Astrocyte (in vitro differentiated cells and primary cell): Measurements from ENCODE around the gene CORO2B. TPM values are rescaled to one million over a fixed set of nuclear protein-coding genes. Genes with fewer than 3 reads are reported as not detected.

Source experiments
- DNase-seq: peaks from one replicate; pipeline ENCODE4 v3.0.0-alpha.2; 2010; ENCODE audit warnings: low read depth
- FAIRE-seq: peaks from 2 replicates; lab custom pipeline; 2011; peaks lifted over from hg19 to GRCh38; lab: Jason Lieb, UNC
- H2AFZ ChIP-seq: 2 replicates; pipeline ENCODE4 v1.6.0; 2012; ENCODE audit warnings: low read depth, low read length, inconsistent platforms
- H3K27ac ChIP-seq: 2 replicates; pipeline ENCODE4 v1.5.1; 2011; ENCODE audit warnings: low read depth, low read length, inconsistent platforms
- H3K27me3 ChIP-seq: 2 replicates; pipeline ENCODE4 v1.6.0; 2011; ENCODE audit warnings: low read length, inconsistent platforms; ENCODE audit not compliant: insufficient read depth
- H3K36me3 ChIP-seq: 2 replicates; pipeline ENCODE4 v1.5.1; 2011; ENCODE audit warnings: low read length, inconsistent platforms; ENCODE audit not compliant: insufficient read depth
- H3K4me1 ChIP-seq: 2 replicates; pipeline ENCODE4 v1.5.1; 2011; ENCODE audit warnings: low read length, inconsistent platforms; ENCODE audit not compliant: insufficient read depth
- H3K4me2 ChIP-seq: 2 replicates; pipeline ENCODE4 v1.6.0; 2012; ENCODE audit warnings: low read length, inconsistent platforms
- H3K4me3 ChIP-seq: 2 replicates; pipeline ENCODE4 v1.5.1; 2011; ENCODE audit warnings: low read depth, mild to moderate bottlenecking, low read length, inconsistent platforms; ENCODE audit not compliant: insufficient read depth
- H3K79me2 ChIP-seq: 2 replicates; pipeline ENCODE4 v1.6.0; 2012; ENCODE audit warnings: mild to moderate bottlenecking, low read length, inconsistent platforms; ENCODE audit not compliant: insufficient read depth
- H3K9ac ChIP-seq: 2 replicates; pipeline ENCODE4 v1.6.0; 2012; ENCODE audit warnings: mild to moderate bottlenecking, low read length, inconsistent platforms
- H3K9me3 ChIP-seq: 2 replicates; pipeline ENCODE4 v1.5.1; 2012; ENCODE audit warnings: low read depth, mild to moderate bottlenecking, low read length, inconsistent platforms; ENCODE audit not compliant: insufficient read depth
- H4K20me1 ChIP-seq: 2 replicates; pipeline ENCODE4 v1.6.0; 2012; ENCODE audit warnings: low read length, inconsistent platforms; ENCODE audit not compliant: insufficient read depth
- H3K27ac Mint-ChIP-seq: one replicate; pipeline ENCODE4 v1.8.0; 2021; ENCODE audit warnings: mild to moderate bottlenecking, mixed read lengths; ENCODE audit not compliant: unreplicated experiment
- H3K27me3 Mint-ChIP-seq: one replicate; pipeline ENCODE4 v1.8.0; 2021; ENCODE audit warnings: low read depth, mixed read lengths; ENCODE audit not compliant: unreplicated experiment
- H3K36me3 Mint-ChIP-seq: one replicate; pipeline ENCODE4 v1.8.0; 2021; ENCODE audit warnings: low read depth, mixed read lengths; ENCODE audit not compliant: unreplicated experiment
- H3K4me1 Mint-ChIP-seq: one replicate; pipeline ENCODE4 v1.8.0; 2021; ENCODE audit warnings: low read depth, mixed read lengths; ENCODE audit not compliant: unreplicated experiment
- H3K4me3 Mint-ChIP-seq: one replicate; pipeline ENCODE4 v1.8.0; 2021; ENCODE audit warnings: mild to moderate bottlenecking, moderate library complexity, mixed read lengths; ENCODE audit not compliant: unreplicated experiment
- H3K9me3 Mint-ChIP-seq: one replicate; pipeline ENCODE4 v1.8.0; 2021; ENCODE audit warnings: mild to moderate bottlenecking, mixed read lengths; ENCODE audit not compliant: unreplicated experiment
- CTCF ChIP-seq: IDR thresholded peaks from 2 replicates; pipeline ENCODE4 v1.5.1; 2011; ENCODE audit warnings: low read depth, mild to moderate bottlenecking, inconsistent platforms, low read length, moderate library complexity; ENCODE audit not compliant: insufficient read depth
- EZH2 ChIP-seq: IDR thresholded peaks from 2 replicates; pipeline ENCODE4 v1.6.1; 2012; ENCODE audit warnings: mild to moderate bottlenecking, low read length, inconsistent platforms; ENCODE audit not compliant: insufficient read depth
- total RNA-seq: library from RNA; stranded (reverse); gene quantifications from 2 replicates; pipeline ENCODE4 v1.2.1, GENCODE V29; 2021

CORO2B gene
- total RNA-seq, 1 donor from 2014 or later, result 7.4 TPM

GRCh38 chr15:68644083-68644904 is 65.5 kb downstream of the CORO2B start:
- DNase-seq (peak; percentile 81), FAIRE-seq (peak; percentile 74)
- Mint-ChIP-seq H3K4me3 (no peak overlapping the region), H3K9me3 (peaks cover 1% of the 10 kb centered on the region), H3K27me3 (no peaks in the 10 kb centered on the region), H3K36me3 (no peaks in the 10 kb centered on the region), H3K27ac (peak overlapping the region; percentile 47), H3K4me1 (peaks cover 31% of the 10 kb centered on the region)
- Histone ChIP-seq H3K4me3 (no peak overlapping the region), H4K20me1 (no peaks in the 10 kb centered on the region), H3K36me3 (peaks cover 2% of the 10 kb centered on the region), H3K4me1 (peaks cover 53% of the 10 kb centered on the region), H3K4me2 (peak overlapping the region; percentile 28), H3K9me3 (no peaks in the 10 kb centered on the region), H3K27me3 (no peaks in the 10 kb centered on the region), H3K9ac (no peak overlapping the region), H2AFZ (no peak overlapping the region), H3K79me2 (peaks cover 23% of the 10 kb centered on the region), H3K27ac (peak overlapping the region; percentile 61)
- TF ChIP-seq CTCF (no peak), EZH2 (no peak)

GRCh38 chr15:68644996-68645395 is 66.2 kb downstream of the CORO2B start:
- Histone ChIP-seq H3K9ac (no peak overlapping the region), H3K36me3 (peaks cover 2% of the 10 kb centered on the region), H3K9me3 (no peaks in the 10 kb centered on the region), H3K4me1 (peaks cover 46% of the 10 kb centered on the region), H3K4me3 (no peak overlapping the region), H3K27me3 (no peaks in the 10 kb centered on the region), H2AFZ (no peak overlapping the region), H3K79me2 (peaks cover 19% of the 10 kb centered on the region), H4K20me1 (no peaks in the 10 kb centered on the region), H3K4me2 (no peak overlapping the region), H3K27ac (no peak overlapping the region)
- FAIRE-seq, result no peak
- no peaks in the 10 kb centered on the region for H3K36me3 Mint-ChIP-seq
- H3K9me3 Mint-ChIP-seq, result peaks cover 1% of the 10 kb centered on the region
- DNase-seq, result no peak
- H3K27me3 Mint-ChIP-seq, result no peaks in the 10 kb centered on the region
- H3K27ac Mint-ChIP-seq, result no peak overlapping the region
- peaks cover 25% of the 10 kb centered on the region for H3K4me1 Mint-ChIP-seq
- TF ChIP-seq CTCF, result no peak
- TF ChIP-seq EZH2, result no peak
- no peak overlapping the region for H3K4me3 Mint-ChIP-seq

GRCh38 chr15:68646156-68646555 is 67.4 kb downstream of the CORO2B start:
- Mint-ChIP-seq H3K27me3 (no peaks in the 10 kb centered on the region), H3K4me1 (peaks cover 14% of the 10 kb centered on the region), H3K27ac (no peak overlapping the region), H3K36me3 (no peaks in the 10 kb centered on the region), H3K9me3 (no peaks in the 10 kb centered on the region), H3K4me3 (no peak overlapping the region)
- no peaks in the 10 kb centered on the region for H4K20me1 ChIP-seq
- no peaks in the 10 kb centered on the region for H3K27me3 ChIP-seq
- H3K9ac ChIP-seq, result no peak overlapping the region
- H3K79me2 ChIP-seq, result peaks cover 18% of the 10 kb centered on the region
- DNase-seq (no peak), FAIRE-seq (no peak)
- TF ChIP-seq EZH2 (no peak), CTCF (no peak)
- no peak overlapping the region for H3K4me2 ChIP-seq
- H2AFZ ChIP-seq, result no peak overlapping the region
- peaks cover 35% of the 10 kb centered on the region for H3K4me1 ChIP-seq
- H3K4me3 ChIP-seq, result no peak overlapping the region
- H3K27ac ChIP-seq, result no peak overlapping the region
- H3K36me3 ChIP-seq, result peaks cover 2% of the 10 kb centered on the region
- H3K9me3 ChIP-seq, result no peaks in the 10 kb centered on the region
